Liver (tissue), 9 donors: ENCODE data around the gene CCDC116. TPM values are rescaled to one million over a fixed set of nuclear protein-coding genes. Genes with fewer than 3 reads are reported as not detected.

Source experiments
- DNase-seq: peaks from one replicate; pipeline ENCODE4 v3.0.0-alpha.2; 2017; ENCODE audit warnings: low spot score
- H3K27ac ChIP-seq, 2 donors: one replicate each; pipeline ENCODE4 v1.7.0; 2013; ENCODE audit warnings: inconsistent platforms in 2 of 2, low read length in 2 of 2, control low read depth in 1 of 2, low read depth in 1 of 2, mild to moderate bottlenecking in 1 of 2
- H3K27me3 ChIP-seq, 4 donors: one replicate each; pipeline versions ENCODE4 v1.6.1 to v1.7.0; 2013; ENCODE audit warnings: low read length in 3 of 4, inconsistent platforms in 1 of 4, mild to moderate bottlenecking in 1 of 4, moderate library complexity in 1 of 4; ENCODE audit not compliant: control insufficient read depth in 4 of 4, insufficient read depth in 4 of 4
- H3K36me3 ChIP-seq, 4 donors: one replicate each; pipeline versions ENCODE4 v1.6.1 to v1.7.0; 2013; ENCODE audit warnings: low read length in 3 of 4, mild to moderate bottlenecking in 3 of 4, low read depth in 1 of 4, moderate library complexity in 1 of 4; ENCODE audit not compliant: control insufficient read depth in 4 of 4, insufficient read depth in 3 of 4
- H3K4me1 ChIP-seq, 4 donors: one replicate each; pipeline versions ENCODE4 v1.6.1 to v1.7.0; 2013; ENCODE audit warnings: low read length in 3 of 4, mild to moderate bottlenecking in 3 of 4, moderate library complexity in 1 of 4; ENCODE audit not compliant: control insufficient read depth in 4 of 4, insufficient read depth in 4 of 4
- H3K4me3 ChIP-seq, 3 donors: one replicate each; pipeline versions ENCODE4 v1.6.1 to v1.7.0; 2013; ENCODE audit warnings: low read length in 3 of 3, control low read depth in 1 of 3, low read depth in 1 of 3, mild to moderate bottlenecking in 1 of 3
- H3K9ac ChIP-seq, 2 donors: one replicate each; pipeline ENCODE4 v1.7.0; 2013; ENCODE audit warnings: low read length in 2 of 2, mild to moderate bottlenecking in 2 of 2, moderate library complexity in 2 of 2, control low read depth in 1 of 2, low read depth in 1 of 2
- H3K9me3 ChIP-seq, 4 donors: one replicate each; pipeline versions ENCODE4 v1.6.1 to v1.7.0; 2013; ENCODE audit warnings: low read length in 3 of 4; ENCODE audit not compliant: control insufficient read depth in 4 of 4
- ATF3 ChIP-seq: IDR thresholded peaks from 2 replicates; pipeline ENCODE4 v1.6.1; 2016; ENCODE audit warnings: antibody characterized with exemption
- CTCF ChIP-seq: fragments of 150-350 bp; IDR thresholded peaks from 2 replicates; pipeline ENCODE4 v1.5.1; 2017; ENCODE audit warnings: improper control_type of control experiment, low read depth, low read length; ENCODE audit not compliant: missing input control
- EGR1 ChIP-seq, 2 donors: IDR thresholded peaks; 2 replicates each; pipeline ENCODE4 v1.6.1; 2016 to 2018; ENCODE audit warnings: antibody characterized with exemption in 2 of 2, low read depth in 2 of 2
- FOXA1 ChIP-seq: IDR thresholded peaks from 2 replicates; pipeline ENCODE4 v1.6.1; 2016; ENCODE audit warnings: antibody characterized with exemption
- FOXA2 ChIP-seq: IDR thresholded peaks from 2 replicates; pipeline ENCODE4 v1.6.1; 2016; ENCODE audit warnings: antibody characterized with exemption
- GABPA ChIP-seq, 2 donors: IDR thresholded peaks in 1 of 2; conservative IDR thresholded peaks in 1 of 2; 2 replicates each; pipeline ENCODE4 v1.6.1; 2016; ENCODE audit warnings: antibody characterized with exemption in 2 of 2, mild to moderate bottlenecking in 1 of 2, moderate library complexity in 1 of 2
- HNF4A ChIP-seq, 2 donors: conservative IDR thresholded peaks; 2 replicates each; pipeline ENCODE4 v1.6.1; 2016; ENCODE audit warnings: antibody characterized with exemption in 2 of 2, mild to moderate bottlenecking in 2 of 2
- HNF4G ChIP-seq: IDR thresholded peaks from 2 replicates; pipeline ENCODE4 v1.6.1; 2016; ENCODE audit warnings: antibody characterized with exemption
- JUND ChIP-seq, 2 donors: IDR thresholded peaks; 2 replicates each; pipeline ENCODE4 v1.6.1; 2016; ENCODE audit warnings: antibody characterized with exemption in 2 of 2
- MAX ChIP-seq: IDR thresholded peaks from 2 replicates; pipeline ENCODE4 v1.6.1; 2016; ENCODE audit warnings: antibody characterized with exemption
- RAD21 ChIP-seq, 2 donors: IDR thresholded peaks; 2 replicates each; pipeline ENCODE4 v1.6.1; 2016; ENCODE audit warnings: antibody characterized with exemption in 2 of 2, mild to moderate bottlenecking in 2 of 2
- REST ChIP-seq: IDR thresholded peaks from 2 replicates; pipeline ENCODE4 v1.6.1; 2016; ENCODE audit warnings: antibody characterized with exemption, mild to moderate bottlenecking
- RXRA ChIP-seq, 2 donors: IDR thresholded peaks; 2 replicates each; pipeline ENCODE4 v1.6.1; 2017 to 2018; ENCODE audit warnings: antibody characterized with exemption in 2 of 2, mild to moderate bottlenecking in 1 of 2
- SP1 ChIP-seq: IDR thresholded peaks from 2 replicates; pipeline ENCODE4 v1.6.1; 2018; ENCODE audit warnings: antibody characterized with exemption, mild to moderate bottlenecking
- TAF1 ChIP-seq: conservative IDR thresholded peaks from 2 replicates; pipeline ENCODE4 v1.6.1; 2016; ENCODE audit warnings: antibody characterized with exemption, mild to moderate bottlenecking
- YY1 ChIP-seq: IDR thresholded peaks from 2 replicates; pipeline ENCODE4 v1.6.1; 2016; ENCODE audit warnings: antibody characterized with exemption, mild to moderate bottlenecking
- WGBS: extraction: QIAGEN DNeasy Blood & Tissue Kit; methylation state at CpG from one replicate; pipeline ENCODE4 v1.1.7; 2013; 5-methylcytosine and 5-hydroxymethylcytosine counted together
- polyA plus RNA-seq, 2 donors: library from polyadenylated mRNA; stranded (reverse) in 1 of 2; unstranded in 1 of 2; fragments of 200-250 nt in 1 of 2; fragments of >200 nt in 1 of 2; fragmentation: Nextera tagmentation in 1 of 2; extraction: Ambion mirVana in 1 of 2; gene quantifications; one replicate each; pipeline versions ENCODE4 v1.2.1 to v1.2.3, GENCODE V29; 2013 to 2015
- total RNA-seq, 2 donors: library from RNA; depleted of rRNA; stranded (reverse); fragments of >200 nt; gene quantifications; one replicate each; pipeline ENCODE4 v1.2.3, GENCODE V29; 2014
- donor health status: healthy.
- donor health status: healthy.
- donor health status: healthy.
- donor health status: healthy.
- donor health status: healthy.

The CCDC116 gene
- total and polyA plus RNA-seq, 4 donors, result 0.05 to 0.08 (median 0.05) TPM; not detected in 1

- TF ChIP-seq MAX, result no peak
- TF ChIP-seq EGR1 (IDR thresholded peaks at IDR 0.05; ENCODE audit: low read depth in 2 of 2), result no peak
- TF ChIP-seq JUND (IDR thresholded peaks at IDR 0.05), result no peak
- no peak for TF ChIP-seq HNF4G
- no peak for TF ChIP-seq RAD21 (IDR thresholded peaks at IDR 0.05)
- no peak for TF ChIP-seq FOXA1
- no peak for TF ChIP-seq FOXA2
- no peaks in the 10 kb centered on the region for H3K27me3 ChIP-seq
- H3K4me1 ChIP-seq, result peaks cover 0 to 12% (median 7%) of the 10 kb centered on the region in 4 donors
- no peak overlapping the region for H3K27ac ChIP-seq
- no peak for DNase-seq
- H3K4me3 ChIP-seq, result no peak overlapping the region
- no peaks in the 10 kb centered on the region for H3K9me3 ChIP-seq
- H3K9ac ChIP-seq, result no peak overlapping the region
- WGBS, result 96% methylated on average over 2 of the region's 2 CpGs
- H3K36me3 ChIP-seq, result peaks cover 0 to 1% (median 0%) of the 10 kb centered on the region in 4 donors
Observed at GRCh38 chr22:21585389-21585788, 47.2 kb upstream of the CCDC116 start.

- WGBS, result 78% methylated on average over 4 of the region's 4 CpGs
- no peaks in the 10 kb centered on the region for H3K9me3 ChIP-seq
- peaks cover 0 to 6% (median 2%) of the 10 kb centered on the region in 4 donors for H3K36me3 ChIP-seq
- no peak for DNase-seq
- H3K9ac ChIP-seq, result no peak overlapping the region
- H3K27me3 ChIP-seq, result no peaks in the 10 kb centered on the region
- H3K4me3 ChIP-seq, result no peak overlapping the region
- no peak overlapping the region for H3K27ac ChIP-seq
- peaks cover under 1 to 8% (median 3%) of the 10 kb centered on the region in 4 donors for H3K4me1 ChIP-seq
- TF ChIP-seq HNF4A (conservative IDR thresholded peaks at IDR 0.05) (no peak), MAX (no peak), FOXA2 (no peak), GABPA (IDR thresholded peaks at IDR 0.05 in 1 of 2, conservative IDR thresholded peaks at IDR 0.05 in 1 of 2) (no peak), SP1 (no peak), RXRA (IDR thresholded peaks at IDR 0.05) (no peak), FOXA1 (no peak), RAD21 (IDR thresholded peaks at IDR 0.05) (no peak), YY1 (no peak), TAF1 (no peak), JUND (IDR thresholded peaks at IDR 0.05) (no peak)
Observed at GRCh38 chr22:21587803-21588611, 44.6 kb upstream of the CCDC116 start.

- Histone ChIP-seq H3K27me3 (no peaks in the 10 kb centered on the region), H3K9me3 (no peaks in the 10 kb centered on the region), H3K9ac (no peak overlapping the region), H3K27ac (no peak overlapping the region), H3K36me3 (peaks cover 1 to 17% (median 14%) of the 10 kb centered on the region in 4 donors), H3K4me3 (no peak overlapping the region), H3K4me1 (peaks cover 0 to 7% (median 1%) of the 10 kb centered on the region in 4 donors)
- 92% methylated on average over 8 of the region's 8 CpGs for WGBS
- no peak for TF ChIP-seq HNF4A (conservative IDR thresholded peaks at IDR 0.05)
- no peak for TF ChIP-seq YY1
- TF ChIP-seq REST, result no peak
- no peak for TF ChIP-seq FOXA1
- TF ChIP-seq TAF1, result no peak
- no peak for TF ChIP-seq EGR1 (IDR thresholded peaks at IDR 0.05; ENCODE audit: low read depth in 2 of 2)
- TF ChIP-seq GABPA (IDR thresholded peaks at IDR 0.05 in 1 of 2, conservative IDR thresholded peaks at IDR 0.05 in 1 of 2), result no peak
- no peak for TF ChIP-seq ATF3
- no peak for TF ChIP-seq RAD21 (IDR thresholded peaks at IDR 0.05)
- TF ChIP-seq CTCF, result no peak
- no peak for DNase-seq
Observed at GRCh38 chr22:21589396-21589795, 43.2 kb upstream of the CCDC116 start.
